Activated CD4-positive, alpha-beta T cell treated with anti-CD3 and anti-CD28 coated beads, Interleukin-2, amount 50 U/mL, for 24 hours (primary cell): ENCODE measurements around the gene RPL12.

ENCODE experiments used
- DNase-seq, 2 donors: peaks; one replicate each; pipeline ENCODE4 v3.0.0-alpha.2; 2020; ENCODE audit warnings: low read depth in 1 of 2, low spot score in 1 of 2

Gene RPL12

GRCh38 chr9:127450830-127451607, at the start of gene RPL12, which contains the start of gene LRSAM1:
Gene RPL12 (minus strand): TSS chr9:127451406. CDS start chr9:127451317, 89 bp downstream.
Gene LRSAM1 (plus strand): TSS chr9:127451510. CDS start chr9:127454528, 3,018 bp downstream.
- DNase-seq = peak; percentile 98 to 100

GRCh38 chr9:127500862-127501261, 49.7 kb upstream of the RPL12 start:
- no peak for DNase-seq

- no peak for DNase-seq
These were observed 49.2 kb upstream of the RPL12 start for GRCh38 chr9:127500399-127500798.

GRCh38 chr9:127498298-127498697, 47.1 kb upstream of the RPL12 start:
- no peak for DNase-seq

- DNase-seq = no peak
These were observed 46.6 kb upstream of the RPL12 start for GRCh38 chr9:127497656-127498290.

- no peak for DNase-seq
These were observed 45.8 kb upstream of the RPL12 start for GRCh38 chr9:127496974-127497373.

- no peak for DNase-seq
These were observed 44.8 kb upstream of the RPL12 start for GRCh38 chr9:127495884-127496555.

GRCh38 chr9:127494304-127494702, 43.1 kb upstream of the RPL12 start:
- no peak for DNase-seq

GRCh38 chr9:127493592-127494303, 42.5 kb upstream of the RPL12 start:
- no peak for DNase-seq

GRCh38 chr9:127492616-127493015, 41.4 kb upstream of the RPL12 start:
- no peak for DNase-seq

GRCh38 chr9:127491516-127491915, 40.3 kb upstream of the RPL12 start:
- DNase-seq = no peak

- no peak for DNase-seq
These were observed 39.5 kb upstream of the RPL12 start for GRCh38 chr9:127490535-127491230.

GRCh38 chr9:127489471-127490115, 38.4 kb upstream of the RPL12 start:
- no peak for DNase-seq

GRCh38 chr9:127488946-127489345, 37.7 kb upstream of the RPL12 start:
- DNase-seq = no peak

GRCh38 chr9:127485995-127486394, 34.8 kb upstream of the RPL12 start:
- DNase-seq = no peak

- no peak for DNase-seq
These were observed 31.5 kb upstream of the RPL12 start for GRCh38 chr9:127482662-127483061.

- no peak for DNase-seq
These were observed 28.4 kb upstream of the RPL12 start for GRCh38 chr9:127479507-127480081.

- DNase-seq = no peak
These were observed 23.4 kb upstream of the RPL12 start for GRCh38 chr9:127474592-127474991.

GRCh38 chr9:127473932-127474331, 22.7 kb upstream of the RPL12 start:
- no peak for DNase-seq

GRCh38 chr9:127473501-127473900, 22.3 kb upstream of the RPL12 start:
- no peak for DNase-seq
